Measurements from ENCODE around the gene DIAPH2. TPM values are rescaled to one million over a fixed set of nuclear protein-coding genes. Genes with fewer than 3 reads are reported as not detected.

Gene DIAPH2
- total and polyA plus RNA-seq, 2 donors (not counting 1 experiment from before 2014, with no cell fraction given): 16.8 to 18.5 TPM

- H3K4me1 ChIP-seq (ENCODE audit: control insufficient read depth, extremely low read depth, insufficient read depth, low read length): no peaks in the 10 kb centered on the region
- no peaks in the 10 kb centered on the region for H3K27me3 ChIP-seq (ENCODE audit: control insufficient read depth, insufficient read depth, low read length)
- no peak overlapping the region for H3K27ac ChIP-seq (ENCODE audit: insufficient read depth, low read length)
- no peak for TF ChIP-seq EZH2 (IDR thresholded peaks at IDR 0.05; ENCODE audit: low read length, missing control alignments)
- TF ChIP-seq CTCF (conservative IDR thresholded peaks at IDR 0.05 in 1 of 2, IDR thresholded peaks at IDR 0.05 in 1 of 2; ENCODE audit: low read depth in 1 of 2, low read length in 2 of 2): no peak
- no peak overlapping the region for H2AFZ ChIP-seq (ENCODE audit: low read length)
- no peaks in the 10 kb centered on the region for H3K79me2 ChIP-seq (ENCODE audit: control insufficient read depth, insufficient read depth, low read length)
- DNase-seq (ENCODE audit: low read depth in 2 of 2): peak in 1 of 2 donors; percentile 36
- no peak overlapping the region for H3K4me3 ChIP-seq (replicated peaks in 1 of 4; ENCODE audit: control extremely low read depth in 1 of 4, insufficient read depth in 1 of 4, low read depth in 3 of 4, low read length in 4 of 4)
- no peak overlapping the region for H3K4me2 ChIP-seq (ENCODE audit: extremely low read depth, insufficient read depth, low read length)
- no peaks in the 10 kb centered on the region for H3K36me3 ChIP-seq (ENCODE audit: control insufficient read depth, insufficient read depth, low read length)
- no peaks in the 10 kb centered on the region for H3K9me3 ChIP-seq (ENCODE audit: control insufficient read depth, insufficient read depth, low read depth, low read length)
- H4K20me1 ChIP-seq (ENCODE audit: control insufficient read depth, extremely low read depth, insufficient read depth, low read length): no peaks in the 10 kb centered on the region
- H3K9ac ChIP-seq (ENCODE audit: insufficient read depth, low read length): no peak overlapping the region
These were observed 385.7 kb downstream of the DIAPH2 start for GRCh38 chrX:97070346-97070745.

DNA sequence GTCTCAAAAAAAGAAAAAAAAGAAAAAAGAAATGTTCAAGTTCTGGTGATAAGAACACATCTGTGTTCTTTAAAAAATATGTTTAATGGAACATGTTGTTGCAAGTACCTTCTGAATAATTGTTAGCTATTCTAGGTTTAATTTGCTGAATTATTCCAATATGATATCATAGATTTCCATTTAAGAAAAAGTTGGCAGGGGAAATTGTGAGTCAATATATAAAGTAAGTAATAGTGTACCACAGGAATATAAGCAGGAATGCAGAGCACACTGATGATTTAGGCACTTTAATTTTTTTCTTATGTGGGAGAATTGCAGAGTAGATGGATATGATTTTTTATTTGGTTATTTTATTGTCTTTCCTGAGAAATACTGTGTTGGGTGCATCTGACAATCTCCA, 389.8 kb downstream of the DIAPH2 start:
- no peaks in the 10 kb centered on the region for H3K4me1 ChIP-seq (ENCODE audit: control insufficient read depth, extremely low read depth, insufficient read depth, low read length)
- H3K27ac ChIP-seq (ENCODE audit: insufficient read depth, low read length): no peak overlapping the region
- peak; percentile 1 to 63 for DNase-seq (ENCODE audit: low read depth in 2 of 2)
- H3K9me3 ChIP-seq (ENCODE audit: control insufficient read depth, insufficient read depth, low read depth, low read length): no peaks in the 10 kb centered on the region
- TF ChIP-seq CTCF (conservative IDR thresholded peaks at IDR 0.05 in 1 of 2, IDR thresholded peaks at IDR 0.05 in 1 of 2; ENCODE audit: low read depth in 1 of 2, low read length in 2 of 2) (no peak), EZH2 (IDR thresholded peaks at IDR 0.05; ENCODE audit: low read length, missing control alignments) (no peak)
- H3K36me3 ChIP-seq (ENCODE audit: control insufficient read depth, insufficient read depth, low read length): no peaks in the 10 kb centered on the region
- H4K20me1 ChIP-seq (ENCODE audit: control insufficient read depth, extremely low read depth, insufficient read depth, low read length): no peaks in the 10 kb centered on the region
- no peak overlapping the region for H3K9ac ChIP-seq (ENCODE audit: insufficient read depth, low read length)
- no peak overlapping the region for H2AFZ ChIP-seq (ENCODE audit: low read length)
- H3K4me2 ChIP-seq (ENCODE audit: extremely low read depth, insufficient read depth, low read length): no peak overlapping the region
- H3K27me3 ChIP-seq (ENCODE audit: control insufficient read depth, insufficient read depth, low read length): no peaks in the 10 kb centered on the region
- no peaks in the 10 kb centered on the region for H3K79me2 ChIP-seq (ENCODE audit: control insufficient read depth, insufficient read depth, low read length)
- no peak overlapping the region for H3K4me3 ChIP-seq (replicated peaks in 1 of 4; ENCODE audit: control extremely low read depth in 1 of 4, insufficient read depth in 1 of 4, low read depth in 3 of 4, low read length in 4 of 4)

DNA sequence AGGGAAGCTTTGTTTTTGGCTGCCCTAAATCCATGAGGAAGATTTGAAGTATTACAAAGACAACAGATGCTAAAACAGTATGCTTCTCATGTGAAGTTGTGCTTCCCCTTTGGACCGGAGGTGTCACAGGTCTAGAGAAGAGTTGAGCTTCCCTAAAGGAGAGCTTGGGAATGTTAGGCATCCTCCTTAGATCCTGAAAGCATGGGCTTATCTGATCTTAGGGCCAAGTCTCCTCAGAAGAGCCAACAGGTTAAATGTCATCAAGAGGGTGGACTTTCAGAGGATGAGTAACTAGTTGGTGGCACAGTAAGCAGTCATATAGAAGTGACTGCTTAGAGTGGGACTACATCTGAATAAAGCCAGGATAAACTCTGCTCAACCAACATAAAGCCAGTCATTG, 404.5 kb downstream of the DIAPH2 start:
- Histone ChIP-seq H3K4me3 (replicated peaks in 1 of 4; ENCODE audit: control extremely low read depth in 1 of 4, insufficient read depth in 1 of 4, low read depth in 3 of 4, low read length in 4 of 4) (no peak overlapping the region), H2AFZ (ENCODE audit: low read length) (no peak overlapping the region), H3K79me2 (ENCODE audit: control insufficient read depth, insufficient read depth, low read length) (no peaks in the 10 kb centered on the region), H4K20me1 (ENCODE audit: control insufficient read depth, extremely low read depth, insufficient read depth, low read length) (no peaks in the 10 kb centered on the region), H3K4me1 (ENCODE audit: control insufficient read depth, extremely low read depth, insufficient read depth, low read length) (no peaks in the 10 kb centered on the region), H3K9ac (ENCODE audit: insufficient read depth, low read length) (no peak overlapping the region), H3K9me3 (ENCODE audit: control insufficient read depth, insufficient read depth, low read depth, low read length) (no peaks in the 10 kb centered on the region), H3K36me3 (ENCODE audit: control insufficient read depth, insufficient read depth, low read length) (no peaks in the 10 kb centered on the region), H3K27ac (ENCODE audit: insufficient read depth, low read length) (no peak overlapping the region), H3K4me2 (ENCODE audit: extremely low read depth, insufficient read depth, low read length) (no peak overlapping the region), H3K27me3 (ENCODE audit: control insufficient read depth, insufficient read depth, low read length) (no peaks in the 10 kb centered on the region)
- no peak for TF ChIP-seq CTCF (conservative IDR thresholded peaks at IDR 0.05 in 1 of 2, IDR thresholded peaks at IDR 0.05 in 1 of 2; ENCODE audit: low read depth in 1 of 2, low read length in 2 of 2)
- no peak for TF ChIP-seq EZH2 (IDR thresholded peaks at IDR 0.05; ENCODE audit: low read length, missing control alignments)
- DNase-seq (ENCODE audit: low read depth in 2 of 2): no peak

Data from fibroblast of lung (primary cell).